GM21786 (cell line): ENCODE data around the gene TTBK1.

Source experiments
- ATAC-seq: cut with Tn5 transposase; IDR thresholded peaks from one replicate; pipeline ENCODE4 v1.9.1; 2021; ENCODE audit not compliant: unreplicated experiment

Gene TTBK1

DNA sequence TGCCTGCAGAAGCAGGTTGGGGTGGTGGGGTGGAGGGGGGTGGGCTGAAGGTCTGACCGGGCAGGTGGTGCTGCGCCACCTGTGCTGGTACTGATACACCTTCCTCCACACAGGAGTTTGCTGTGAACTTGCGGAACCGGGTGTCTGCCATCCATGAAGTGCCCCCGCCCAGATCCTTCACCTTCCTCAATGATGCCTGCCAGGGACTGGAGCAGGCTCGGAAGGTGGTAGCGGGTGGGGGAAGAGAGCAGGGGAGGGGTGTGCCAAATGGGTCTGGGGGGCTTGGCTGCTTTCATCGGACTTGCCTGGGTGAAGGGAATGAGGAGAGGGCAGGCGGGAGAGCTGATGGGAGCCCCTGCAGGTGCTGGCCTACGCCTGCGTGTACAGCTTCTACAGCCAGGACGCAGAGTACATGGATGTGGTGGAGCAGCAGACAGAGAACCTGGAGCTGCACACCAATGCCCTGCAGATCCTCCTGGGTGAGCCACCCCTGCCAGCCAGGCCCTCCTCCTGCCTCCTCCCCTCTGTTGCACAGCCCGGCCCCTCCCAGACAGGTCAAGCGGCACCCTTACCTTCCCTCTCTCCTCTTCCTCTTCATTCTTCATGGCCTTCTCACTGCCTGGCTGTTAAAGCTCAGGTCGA lies 20.7 kb upstream of the TTBK1 start:
- ATAC-seq, result no peak

GRCh38 chr6:43223175-43223574 lies 20.1 kb upstream of the TTBK1 start:
- no peak for ATAC-seq

DNA sequence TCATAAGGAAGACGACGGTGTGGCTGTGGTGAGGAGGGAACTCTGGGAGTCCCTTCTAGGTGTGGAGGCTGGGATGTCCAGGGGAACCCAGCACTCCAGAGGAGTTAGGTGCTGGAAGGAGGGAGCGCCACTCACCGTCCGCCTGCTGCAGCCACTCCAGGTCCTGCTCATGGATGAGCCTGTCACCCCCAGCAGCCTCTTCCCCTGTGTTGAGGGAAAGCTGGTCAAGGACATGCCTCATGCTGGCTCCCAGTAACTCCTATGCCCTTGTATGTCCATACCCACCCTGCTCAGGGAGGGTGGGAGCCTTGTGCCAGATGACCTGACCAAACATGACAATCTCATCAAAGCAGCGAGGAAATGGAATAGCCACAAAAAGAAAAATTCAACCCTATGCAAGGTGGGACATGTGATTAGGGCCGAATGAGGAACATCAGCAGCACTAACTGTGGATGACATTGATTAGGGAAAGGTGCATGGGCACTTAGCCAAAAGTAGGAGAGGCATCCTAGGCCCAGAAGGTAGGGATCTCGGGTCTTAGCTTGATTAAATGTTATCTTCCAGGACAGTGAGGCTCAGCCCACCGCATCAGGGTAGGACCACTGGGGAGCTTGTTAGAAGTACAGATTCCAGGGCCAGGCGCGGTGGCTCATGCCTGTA lies 17.0 kb upstream of the TTBK1 start:
- no peak for ATAC-seq

- ATAC-seq, result peak; percentile 51
These were observed 14.1 kb upstream of the TTBK1 start, which contains the start of gene DNPH1 for GRCh38 chr6:43228951-43229802. Gene DNPH1 (minus strand): TSS chr6:43229481. CDS start chr6:43229456, 25 bp downstream.

DNA sequence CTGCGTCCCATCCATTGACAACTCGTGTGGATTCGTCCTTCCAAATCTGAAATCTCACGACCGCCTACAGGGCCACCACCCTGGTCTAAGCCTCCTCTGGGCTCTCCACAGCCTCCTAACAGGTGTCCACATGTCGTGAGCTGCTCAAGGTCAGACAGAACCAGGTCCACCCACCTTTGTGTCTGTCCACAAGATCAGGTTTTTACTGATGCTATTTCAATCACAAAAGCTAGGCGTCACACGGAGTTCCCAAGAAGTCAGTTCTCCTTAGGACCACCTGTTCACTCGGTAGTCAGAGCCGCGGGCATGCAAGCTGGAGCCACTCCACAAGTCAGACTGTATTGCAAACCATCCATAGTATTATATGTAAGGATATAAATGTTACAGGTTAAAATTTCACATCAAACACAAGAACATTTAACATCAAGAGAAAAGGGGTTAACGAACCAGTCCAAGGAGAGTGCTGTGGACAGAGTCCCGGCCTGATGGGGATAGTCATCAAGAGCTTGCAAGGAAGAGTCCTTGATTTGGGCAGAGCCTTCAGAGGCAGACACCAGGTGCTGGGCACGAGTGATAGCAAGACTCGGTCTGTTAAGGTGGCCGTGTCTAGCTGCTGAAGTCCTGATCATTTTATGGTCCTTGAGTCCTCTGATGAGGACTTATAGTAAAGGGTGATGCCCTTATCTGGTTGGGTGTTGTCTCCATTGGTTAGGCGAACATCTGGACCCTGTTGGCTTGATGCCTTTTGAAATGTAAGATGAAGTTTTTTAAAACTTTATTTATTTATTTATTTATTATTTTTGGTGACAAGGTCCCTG lies 13.3 kb upstream of the TTBK1 start:
- no peak for ATAC-seq

DNA sequence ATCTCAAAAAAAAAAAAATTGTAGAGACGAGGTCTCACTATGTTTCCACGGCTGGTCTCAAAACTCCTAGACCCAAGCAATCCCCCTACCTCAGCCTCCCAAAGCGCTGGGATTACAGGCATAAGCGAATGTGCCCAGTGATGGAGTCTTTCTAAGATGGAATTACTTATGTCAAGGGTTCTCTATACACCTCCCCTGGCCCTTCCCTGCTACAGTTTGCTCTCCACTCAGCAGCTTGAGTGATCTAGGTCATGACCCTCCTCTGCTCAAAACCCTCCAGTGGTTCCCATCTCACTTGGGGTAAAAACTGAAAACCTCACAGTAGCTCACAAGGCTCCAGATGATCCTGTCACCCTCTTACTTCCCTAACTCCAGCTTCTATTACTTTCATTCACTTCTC lies 12.2 kb upstream of the TTBK1 start:
- no peak for ATAC-seq

DNA sequence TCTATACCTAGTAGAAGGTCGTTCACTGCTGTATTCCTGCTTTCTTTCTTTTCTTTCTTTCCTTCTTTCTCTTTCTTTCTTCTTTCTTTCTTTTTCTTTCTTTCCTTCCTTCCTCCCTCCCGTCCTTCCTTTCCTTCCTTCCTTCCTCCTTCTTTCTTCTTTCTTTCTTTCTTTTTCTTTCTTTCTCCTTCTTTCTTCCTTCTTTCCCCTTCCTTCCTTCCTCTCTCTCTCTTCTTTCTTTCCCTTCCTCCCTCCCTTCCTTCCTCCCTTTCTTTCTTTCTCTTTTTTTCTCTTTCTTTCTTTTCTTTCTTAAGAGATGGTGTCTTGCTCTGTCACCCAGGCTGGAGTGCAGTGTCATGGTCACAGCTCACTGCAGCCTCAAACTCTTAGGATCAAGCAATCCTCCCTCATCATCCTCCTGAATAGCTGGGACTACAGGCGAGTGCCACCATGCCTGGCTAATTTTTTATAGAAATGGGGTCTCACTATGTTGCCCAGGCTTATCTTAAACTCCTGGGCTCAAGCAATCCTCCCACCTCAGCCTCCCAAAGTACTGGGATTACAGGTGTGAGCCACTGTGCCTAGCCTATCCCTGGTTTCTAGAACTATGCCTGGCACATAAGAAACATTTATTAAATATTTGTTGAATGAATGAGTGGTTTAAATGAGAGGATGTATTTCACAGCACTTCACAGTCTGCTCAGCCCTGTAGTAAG lies 11.4 kb upstream of the TTBK1 start:
- no peak for ATAC-seq

DNA sequence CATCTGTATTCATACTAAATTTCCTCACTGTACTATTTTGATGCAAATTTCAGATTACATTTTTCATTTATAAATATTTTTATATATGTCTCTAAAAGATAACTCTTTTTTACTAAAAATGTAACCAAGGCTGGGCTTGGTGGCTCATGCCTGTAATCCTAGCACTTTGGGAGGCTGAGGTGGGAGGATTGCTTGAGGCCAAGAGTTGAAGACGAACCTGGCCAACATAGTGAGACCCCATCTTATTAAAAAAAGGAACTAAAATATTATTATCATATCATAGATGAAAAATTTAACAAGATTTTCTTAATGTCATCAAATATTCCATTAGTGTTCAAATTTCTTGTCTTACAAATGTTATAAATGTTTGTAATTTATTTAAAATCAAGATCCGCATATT lies 7.4 kb upstream of the TTBK1 start:
- no peak for ATAC-seq

- ATAC-seq, result no peak
These were observed 4.2 kb upstream of the TTBK1 start for GRCh38 chr6:43239054-43239453.

- ATAC-seq, result no peak
These were observed 2.3 kb upstream of the TTBK1 start for GRCh38 chr6:43240950-43241349.

DNA sequence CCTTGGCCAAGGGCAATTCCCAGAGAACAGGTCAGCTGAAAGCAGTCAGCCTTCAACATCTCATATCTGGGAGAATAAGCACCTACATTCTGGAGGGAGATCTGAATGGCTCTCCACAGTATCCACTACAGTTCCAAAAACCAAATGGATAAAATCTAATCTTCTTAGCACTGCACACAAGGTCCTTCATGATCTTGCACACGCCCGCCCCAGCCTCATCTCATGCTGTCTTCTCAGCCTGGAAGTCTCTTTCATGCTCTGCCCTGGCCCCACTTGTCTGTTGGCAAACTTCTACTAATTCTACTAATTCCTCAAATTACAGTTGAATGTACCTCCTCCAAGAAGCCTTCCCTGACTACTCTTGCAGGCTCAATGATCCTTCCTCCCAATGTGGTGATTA lies 1.8 kb upstream of the TTBK1 start:
- ATAC-seq, result no peak

DNA sequence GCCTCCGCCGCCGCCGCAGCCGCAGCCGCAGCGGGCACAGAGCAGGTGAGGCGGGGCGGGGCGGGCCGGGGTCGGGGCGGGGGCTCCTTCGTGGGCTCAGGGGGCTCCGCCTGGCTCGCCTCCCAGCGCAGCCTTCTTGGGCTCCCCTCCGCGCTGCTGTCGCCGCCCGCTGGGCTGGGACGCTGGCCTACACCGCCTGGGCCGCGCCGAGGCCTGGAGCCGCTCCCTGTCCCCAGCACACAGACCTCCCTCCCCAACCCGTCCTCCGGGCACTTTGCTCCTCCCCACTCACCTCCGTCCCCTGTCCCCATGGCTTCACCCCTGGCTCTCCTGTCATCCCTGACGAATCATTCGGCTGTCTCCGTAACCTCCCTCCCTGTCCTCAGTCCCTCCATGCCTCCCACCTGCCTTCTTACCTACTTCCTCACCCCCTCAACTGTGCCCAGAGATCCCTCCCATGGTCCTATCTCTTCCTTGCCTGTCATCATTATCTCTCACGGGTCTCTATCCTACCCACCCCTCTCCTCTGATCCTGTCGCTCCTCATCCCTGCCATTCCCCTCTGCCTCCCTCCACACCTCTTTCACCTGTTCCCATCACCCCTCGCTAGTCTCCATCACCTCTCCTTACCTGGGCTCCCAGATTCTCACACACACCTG lies 512 bp downstream of the TTBK1 start:
- no peak for ATAC-seq

- ATAC-seq, result peak; percentile 46
These were observed 3.2 kb downstream of the TTBK1 start for GRCh38 chr6:43246301-43247113.

DNA sequence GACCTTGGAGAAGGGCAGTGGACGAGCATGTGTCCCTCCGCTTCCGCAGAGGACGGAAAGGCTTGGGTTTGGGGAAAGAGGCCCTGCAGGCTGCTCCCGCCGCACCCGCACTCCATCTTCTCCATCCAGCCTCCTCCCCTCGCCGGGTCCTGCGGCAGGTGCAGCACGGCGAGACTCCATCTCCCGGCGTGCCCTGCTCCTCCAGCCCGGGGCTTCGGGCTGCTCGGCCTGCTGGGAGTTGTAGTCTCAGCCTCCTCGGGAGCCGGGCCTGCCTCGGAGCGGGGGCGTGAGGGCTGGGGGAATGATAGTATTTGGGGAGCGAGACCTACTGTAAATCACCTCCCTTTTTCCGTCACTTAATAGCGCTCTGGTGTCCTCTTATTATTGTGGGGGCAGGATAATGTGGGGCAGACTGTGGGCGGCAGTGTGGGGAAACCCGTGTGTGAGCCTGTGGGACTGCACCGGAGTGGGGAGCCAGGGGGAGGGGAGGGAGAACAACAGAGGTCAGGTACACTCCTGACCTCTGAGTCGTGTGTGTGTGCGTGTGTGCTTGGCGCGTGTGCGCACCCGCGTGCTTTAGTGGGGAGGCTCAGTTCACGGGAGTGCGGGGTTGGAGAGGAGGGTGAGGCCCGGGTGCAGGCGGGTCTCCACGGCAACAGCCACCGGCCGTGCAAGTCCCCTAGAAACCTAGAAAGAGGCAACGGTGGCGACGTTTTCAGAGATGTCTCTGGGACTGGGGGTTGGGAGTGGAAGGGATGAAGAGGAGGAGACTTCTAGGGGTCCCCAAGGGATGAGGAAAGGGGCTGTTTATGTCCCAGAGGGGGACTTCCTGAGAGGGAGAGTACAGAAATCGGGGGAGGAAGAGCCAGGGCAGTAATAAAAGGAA lies 4.1 kb downstream of the TTBK1 start:
- peak; percentile 84 for ATAC-seq

DNA sequence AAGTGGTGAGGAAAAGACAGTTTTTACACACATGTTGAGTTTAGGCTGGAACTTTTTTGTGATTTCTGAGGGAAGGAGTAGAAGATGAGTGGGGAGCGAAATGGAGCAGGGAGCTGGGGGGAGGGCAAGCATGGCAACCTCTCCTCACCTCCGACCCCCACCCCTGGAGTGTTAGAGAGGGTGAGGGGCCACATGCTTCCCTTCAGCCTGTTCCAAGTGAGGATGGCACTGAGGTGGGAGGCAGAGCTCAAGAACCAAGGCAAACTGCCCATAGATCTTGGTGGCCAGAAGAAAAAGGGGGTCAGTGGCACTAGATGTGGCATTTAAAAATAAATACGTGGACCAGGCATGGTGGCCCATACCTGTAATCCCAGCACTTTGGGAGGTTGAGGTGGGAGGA lies 4.8 kb downstream of the TTBK1 start:
- no peak for ATAC-seq

DNA sequence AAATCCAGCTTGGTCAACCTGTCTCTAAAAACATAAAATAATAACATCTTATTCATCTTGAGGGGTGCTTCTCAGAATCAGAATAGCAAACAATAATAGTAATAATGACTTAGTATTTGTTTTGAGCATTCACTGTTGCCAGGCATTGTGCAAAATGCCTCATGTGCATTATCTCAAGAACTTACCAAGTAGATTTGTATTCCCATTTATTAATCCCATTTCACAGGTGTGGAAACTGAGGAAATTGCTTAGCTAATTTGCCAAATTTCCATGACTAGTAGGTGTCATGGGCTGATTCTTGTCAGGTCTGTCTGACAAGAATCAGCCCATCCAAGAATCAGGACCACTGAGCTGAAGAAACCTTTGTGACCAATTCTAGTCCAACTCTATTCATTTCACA lies 5.5 kb downstream of the TTBK1 start:
- ATAC-seq, result no peak

- no peak for ATAC-seq
These were observed 7.7 kb downstream of the TTBK1 start for GRCh38 chr6:43250992-43251373.

GRCh38 chr6:43253401-43253800 lies 10.1 kb downstream of the TTBK1 start:
- ATAC-seq, result no peak
